A673 (cell line): ENCODE data around the gene B9D1. TPM values are rescaled to one million over a fixed set of nuclear protein-coding genes. Genes with fewer than 3 reads are reported as not detected.
A peak's percentile ranks its signal among the peaks of the same experiment; 100 is the strongest.

Experiments
- BruUV-seq: library from RNA; stranded (reverse); fragments of 400-500 nt; replicated peaks from 2 replicates; lab custom pipeline; 2021; lab: Mats Ljungman, UMichigan
- CTCF ChIA-PET: fragments of 300-600 bp; sonication (Branson Sonifier 250); formaldehyde crosslinking; loops from one replicate; lab custom pipeline; 2022; ENCODE audit warnings: antibody characterized with exemption; lab: Charles Lee
- POLR2A ChIA-PET: fragments of 300-600 bp; sonication (Branson Sonifier 250); formaldehyde crosslinking; loops from one replicate; lab custom pipeline; 2022; ENCODE audit warnings: antibody characterized with exemption; ENCODE audit not compliant: low non-redundant PET; lab: Charles Lee
- DNase-seq: peaks from one replicate; pipeline ENCODE4 v3.0.0-alpha.2; 2015; ENCODE audit warnings: low spot score
- H3K27ac ChIP-seq: fragments of 200-600 bp; sonication (generic); 2 replicates; pipeline ENCODE4 v1.5.1; 2016; ENCODE audit warnings: mixed run types, low read depth, mild to moderate bottlenecking, mixed read lengths, antibody characterized with exemption, low read length; ENCODE audit not compliant: poor library complexity, severe bottlenecking
- H3K27me3 ChIP-seq: fragments of 200-600 bp; sonication (generic); replicated peaks from 2 replicates; pipeline ENCODE4 v1.6.1; 2017; ENCODE audit warnings: mixed run types, low read depth, mild to moderate bottlenecking, mixed read lengths, antibody characterized with exemption, low read length; ENCODE audit not compliant: insufficient read depth, poor library complexity
- H3K36me3 ChIP-seq: fragments of 200-600 bp; sonication (generic); 2 replicates; pipeline ENCODE4 v1.6.1; 2016; ENCODE audit warnings: mixed run types, mild to moderate bottlenecking, mixed read lengths, antibody characterized with exemption, low read length; ENCODE audit not compliant: insufficient read depth, poor library complexity, severe bottlenecking
- H3K4me1 ChIP-seq: fragments of 200-600 bp; sonication (generic); 2 replicates; pipeline ENCODE4 v1.6.1; 2017; ENCODE audit warnings: mixed run types, mild to moderate bottlenecking, mixed read lengths, antibody characterized with exemption, low read length; ENCODE audit not compliant: insufficient read depth, poor library complexity, severe bottlenecking
- H3K4me3 ChIP-seq: fragments of 200-600 bp; sonication (generic); 2 replicates; pipeline ENCODE4 v1.5.1; 2016; ENCODE audit warnings: low read depth, mixed run types, mild to moderate bottlenecking, mixed read lengths, low read length; ENCODE audit not compliant: poor library complexity, severe bottlenecking
- H3K9me3 ChIP-seq: fragments of 200-600 bp; sonication (generic); 2 replicates; pipeline ENCODE4 v1.6.1; 2016; ENCODE audit warnings: mixed run types, low read depth, mild to moderate bottlenecking, mixed read lengths, antibody characterized with exemption, low read length; ENCODE audit not compliant: poor library complexity, severe bottlenecking
- CTCF ChIP-seq: fragments of 300-800, 200-600 bp; sonication (generic); conservative IDR thresholded peaks from 2 replicates; pipeline ENCODE4 v1.5.1; 2017; ENCODE audit warnings: low read depth, mild to moderate bottlenecking, antibody characterized with exemption, low read length, moderate library complexity, mixed read lengths
- EZH2 ChIP-seq: fragments of 200-600 bp; sonication (generic); IDR thresholded peaks from 2 replicates; pipeline ENCODE4 v1.6.1; 2017; ENCODE audit warnings: borderline replicate concordance, low read depth, mild to moderate bottlenecking, mixed read lengths, antibody characterized with exemption, low read length; ENCODE audit not compliant: poor library complexity, severe bottlenecking
- intact Hi-C: fragments of 100-400 bp; cut with micrococcal nuclease; formaldehyde crosslinking; loops from one replicate; pipeline ENCODE4 v1.10.0; 2022; ENCODE audit not compliant: unreplicated experiment
- total RNA-seq: library from RNA; stranded (reverse); gene quantifications from 2 replicates; pipeline ENCODE4 v1.2.3, GENCODE V29; 2021

Gene B9D1
- total RNA-seq, 1 experiment from 2014 or later = 37.0 TPM

- TF ChIP-seq CTCF = no peak
- TF ChIP-seq EZH2 = no peak
These were observed 24.7 kb upstream of the B9D1 start, which contains the start of gene MFAP4 for GRCh38 chr17:19386974-19387920. Gene MFAP4, minus strand, starts transcription at chr17:19387190. Its CDS starts 35 bp downstream, at chr17:19387155.

GRCh38 chr17:19386051-19386929, 23.8 kb upstream of the B9D1 start:
- CTCF ChIA-PET = interaction anchor here (0.6 to 1.6 kb wide), 2 partner anchors 23 to 421 kb away, joined by 6 to 7 read pairs; partner anchors contain the start of gene B9D1
- H3K9me3 ChIP-seq = no peaks in the 10 kb centered on the region
- POLR2A ChIA-PET = interaction anchor here (1.4 kb wide), 1 partner anchor 9 kb away, joined by 8 read pairs; the partner anchor contains the start of gene MAPK7
- peak overlapping the region; percentile 93 for H3K27ac ChIP-seq
- intact Hi-C loops = no loop called here
- H3K27me3 ChIP-seq = no peaks in the 10 kb centered on the region
- DNase-seq = peak; percentile 44
- TF ChIP-seq EZH2 (no peak), CTCF (no peak)
- peaks cover 42% of the 10 kb centered on the region for H3K36me3 ChIP-seq
- peaks cover 63% of the 10 kb centered on the region for H3K4me1 ChIP-seq
- no TSS peak for BruUV-seq
- peak overlapping the region; percentile 54 for H3K4me3 ChIP-seq

More at GRCh38 chr17:19386974-19387920, 24.7 kb upstream of the B9D1 start, which contains the start of gene MFAP4:
- peak; percentile 92 for DNase-seq
- ChIA-PET CTCF (interaction anchor here (0.6 to 1.6 kb wide), 2 partner anchors 24 to 420 kb away, joined by 6 to 7 read pairs; partner anchors contain the start of gene B9D1), POLR2A (interaction anchor here (0.6 to 1.4 kb wide), 4 partner anchors 9 to 140 kb away, joined by 3 to 8 read pairs (median 5); partner anchors contain the start of gene MAPK7)
- Histone ChIP-seq H3K36me3 (peaks cover 33% of the 10 kb centered on the region), H3K4me3 (peak within 1 kb of the TSS; percentile 54), H3K4me1 (peaks cover 63% of the 10 kb centered on the region), H3K27ac (peak within 1 kb of the TSS; percentile 93), H3K9me3 (no peaks in the 10 kb centered on the region), H3K27me3 (no peaks in the 10 kb centered on the region)
- intact Hi-C loops = no loop called here
- BruUV-seq = no TSS peak

- H3K36me3 ChIP-seq = peaks cover 50% of the 10 kb centered on the region
- no peak for DNase-seq
- ChIA-PET CTCF (no interaction called here), POLR2A (no interaction called here)
- BruUV-seq = no TSS peak
- peaks cover 63% of the 10 kb centered on the region for H3K4me1 ChIP-seq
- H3K4me3 ChIP-seq = peak overlapping the region; percentile 54
- no peak for TF ChIP-seq EZH2
- TF ChIP-seq CTCF = no peak
- H3K9me3 ChIP-seq = no peaks in the 10 kb centered on the region
- H3K27ac ChIP-seq = peak overlapping the region; percentile 93
- intact Hi-C loops = no loop called here
- H3K27me3 ChIP-seq = no peaks in the 10 kb centered on the region
These were observed 23.0 kb upstream of the B9D1 start for GRCh38 chr17:19385521-19385983.
